Ishikawa (cell line): Measurements from ENCODE around the gene KRTAP5-1.

Experiments used
- CEBPB ChIP-seq: IDR thresholded peaks from 2 replicates; pipeline ENCODE4 v1.6.1; 2012
- CREB1 ChIP-seq: IDR thresholded peaks from 2 replicates; pipeline ENCODE4 v1.6.1; 2012; ENCODE audit warnings: low read depth
- EGR1 ChIP-seq: IDR thresholded peaks from 2 replicates; pipeline ENCODE4 v1.6.1; 2012
- EP300 ChIP-seq: IDR thresholded peaks from 2 replicates; pipeline ENCODE4 v1.6.1; 2012; ENCODE audit warnings: borderline replicate concordance
- FOXM1 ChIP-seq: IDR thresholded peaks from 2 replicates; pipeline ENCODE4 v1.6.1; 2012; ENCODE audit warnings: low read depth, borderline replicate concordance
- RAD21 ChIP-seq: IDR thresholded peaks from 2 replicates; pipeline ENCODE4 v1.6.1; 2012; ENCODE audit warnings: low read depth
- TAF1 ChIP-seq: IDR thresholded peaks from 2 replicates; pipeline ENCODE4 v1.6.1; 2012; ENCODE audit warnings: low read depth, mild to moderate bottlenecking
- YY1 ChIP-seq: IDR thresholded peaks from 2 replicates; pipeline ENCODE4 v1.6.1; 2012; ENCODE audit warnings: low read depth
- TF ChIP-seq, protein P1 (sequence below): IDR thresholded peaks from 2 replicates; pipeline ENCODE4 v1.6.1; 2012; ENCODE audit warnings: low read depth, mild to moderate bottlenecking

DNA sequence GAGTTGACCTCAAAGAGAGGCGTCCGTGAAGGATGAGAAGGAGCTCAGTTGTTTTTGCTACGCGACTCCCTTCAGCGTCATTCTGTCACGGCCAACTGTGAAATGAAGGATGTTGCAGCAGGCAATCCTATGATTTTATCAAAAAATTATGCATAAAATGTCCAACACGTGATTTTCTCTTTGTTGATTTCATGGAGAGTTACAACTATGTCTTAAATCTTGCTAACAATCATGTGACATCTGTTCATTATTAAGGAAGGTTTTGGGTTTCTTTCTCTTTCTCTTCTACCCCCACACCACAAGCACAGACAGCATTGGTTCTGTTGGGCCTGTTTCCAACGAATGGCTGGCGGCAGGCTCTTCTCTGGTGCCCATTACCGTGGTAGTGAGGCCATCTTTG, 33.1 kb upstream of the KRTAP5-1 start:
- TF ChIP-seq YY1 = no peak
- no peak for TF ChIP-seq CREB1
- TF ChIP-seq RAD21 = no peak
- TF ChIP-seq EP300 = no peak
- no peak for TF ChIP-seq EGR1
- TF ChIP-seq, protein P1, sequence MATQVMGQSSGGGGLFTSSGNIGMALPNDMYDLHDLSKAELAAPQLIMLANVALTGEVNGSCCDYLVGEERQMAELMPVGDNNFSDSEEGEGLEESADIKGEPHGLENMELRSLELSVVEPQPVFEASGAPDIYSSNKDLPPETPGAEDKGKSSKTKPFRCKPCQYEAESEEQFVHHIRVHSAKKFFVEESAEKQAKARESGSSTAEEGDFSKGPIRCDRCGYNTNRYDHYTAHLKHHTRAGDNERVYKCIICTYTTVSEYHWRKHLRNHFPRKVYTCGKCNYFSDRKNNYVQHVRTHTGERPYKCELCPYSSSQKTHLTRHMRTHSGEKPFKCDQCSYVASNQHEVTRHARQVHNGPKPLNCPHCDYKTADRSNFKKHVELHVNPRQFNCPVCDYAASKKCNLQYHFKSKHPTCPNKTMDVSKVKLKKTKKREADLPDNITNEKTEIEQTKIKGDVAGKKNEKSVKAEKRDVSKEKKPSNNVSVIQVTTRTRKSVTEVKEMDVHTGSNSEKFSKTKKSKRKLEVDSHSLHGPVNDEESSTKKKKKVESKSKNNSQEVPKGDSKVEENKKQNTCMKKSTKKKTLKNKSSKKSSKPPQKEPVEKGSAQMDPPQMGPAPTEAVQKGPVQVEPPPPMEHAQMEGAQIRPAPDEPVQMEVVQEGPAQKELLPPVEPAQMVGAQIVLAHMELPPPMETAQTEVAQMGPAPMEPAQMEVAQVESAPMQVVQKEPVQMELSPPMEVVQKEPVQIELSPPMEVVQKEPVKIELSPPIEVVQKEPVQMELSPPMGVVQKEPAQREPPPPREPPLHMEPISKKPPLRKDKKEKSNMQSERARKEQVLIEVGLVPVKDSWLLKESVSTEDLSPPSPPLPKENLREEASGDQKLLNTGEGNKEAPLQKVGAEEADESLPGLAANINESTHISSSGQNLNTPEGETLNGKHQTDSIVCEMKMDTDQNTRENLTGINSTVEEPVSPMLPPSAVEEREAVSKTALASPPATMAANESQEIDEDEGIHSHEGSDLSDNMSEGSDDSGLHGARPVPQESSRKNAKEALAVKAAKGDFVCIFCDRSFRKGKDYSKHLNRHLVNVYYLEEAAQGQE = no peak
- no peak for TF ChIP-seq FOXM1
- no peak for TF ChIP-seq TAF1
- no peak for TF ChIP-seq CEBPB
